ENCODE measurements around the gene JMJD7.

JMJD7 gene

DNA sequence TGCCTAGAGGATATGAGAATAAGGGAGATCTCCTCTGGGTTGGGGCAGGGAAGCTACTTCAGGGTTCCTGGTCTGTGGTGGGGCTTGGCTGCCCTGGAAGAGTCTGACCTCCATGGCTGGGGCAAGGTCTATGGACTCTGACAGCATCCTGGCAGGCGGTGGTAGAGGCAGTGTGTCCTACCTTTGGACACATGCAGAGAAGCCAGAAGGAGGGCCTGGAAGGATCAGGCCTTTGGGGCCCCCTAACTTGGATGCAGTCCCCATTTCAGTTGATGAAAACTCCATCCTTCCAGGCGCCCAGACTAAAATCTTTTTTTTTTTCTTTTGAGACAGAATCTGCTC, 55.6 kb downstream of the JMJD7 start:
- DNase-seq (ENCODE audit: low spot score), result no peak

DNA sequence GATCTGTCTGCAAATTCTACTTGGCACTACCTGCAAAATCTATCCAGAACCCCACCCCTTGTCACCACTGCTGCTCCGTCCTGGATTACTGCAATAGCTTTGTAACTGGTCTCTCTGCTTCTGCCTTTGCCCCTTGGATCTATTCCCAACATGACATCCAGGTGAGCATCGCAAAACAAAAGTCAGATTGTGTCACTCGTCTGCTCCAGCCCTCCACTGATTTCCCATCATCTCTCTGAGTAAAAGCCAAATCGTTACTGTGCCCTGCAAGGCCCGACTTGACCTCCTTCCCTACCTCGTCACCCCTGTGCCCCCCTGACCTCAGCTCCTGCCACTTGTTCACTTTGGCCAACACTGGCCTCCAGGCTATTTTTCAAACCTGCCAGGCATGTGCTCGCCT, 56.6 kb downstream of the JMJD7 start:
- DNase-seq (ENCODE audit: low spot score), result no peak

DNA sequence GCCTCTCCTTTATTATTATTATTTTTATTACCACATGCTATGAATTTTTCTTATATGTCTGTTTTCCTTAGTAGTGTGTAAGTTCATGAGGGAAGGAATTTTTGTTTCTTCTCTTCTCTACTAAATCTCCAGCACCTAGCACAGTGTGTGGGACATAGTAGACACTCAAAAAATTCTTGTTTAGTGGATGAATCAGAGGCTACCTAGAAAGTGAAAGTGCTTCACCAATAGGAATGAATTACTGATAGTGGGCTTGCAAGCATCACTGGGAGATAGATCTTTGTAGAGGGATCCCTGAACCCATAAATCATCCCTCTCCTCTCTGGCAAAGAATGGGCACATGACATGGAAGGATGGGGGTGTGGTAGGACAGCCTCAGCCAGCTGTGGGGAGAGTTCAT, 57.4 kb downstream of the JMJD7 start:
- no peak for DNase-seq (ENCODE audit: low spot score)

DNA sequence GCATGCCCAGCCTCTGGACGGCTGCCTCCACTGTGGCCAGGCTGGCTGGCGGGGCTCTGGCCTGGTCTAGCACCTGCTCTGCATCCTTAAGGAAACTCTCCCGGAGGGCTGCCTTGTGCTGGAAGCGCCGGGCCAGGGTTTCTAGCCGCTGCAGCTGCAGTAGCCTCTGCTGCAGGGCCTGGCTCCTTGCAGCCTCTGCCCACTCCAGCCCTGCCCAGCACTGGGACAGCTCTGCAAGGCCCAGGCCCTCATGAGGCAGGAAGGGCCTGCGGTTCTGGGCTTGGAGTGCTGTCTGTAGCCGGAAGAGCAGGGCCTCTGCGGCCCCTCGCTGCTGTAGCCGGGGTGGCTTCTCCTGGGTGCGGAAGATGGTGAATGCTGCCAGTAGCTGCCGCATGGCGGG, 57.9 kb downstream of the JMJD7 start:
- DNase-seq (ENCODE audit: low spot score), result no peak

DNA sequence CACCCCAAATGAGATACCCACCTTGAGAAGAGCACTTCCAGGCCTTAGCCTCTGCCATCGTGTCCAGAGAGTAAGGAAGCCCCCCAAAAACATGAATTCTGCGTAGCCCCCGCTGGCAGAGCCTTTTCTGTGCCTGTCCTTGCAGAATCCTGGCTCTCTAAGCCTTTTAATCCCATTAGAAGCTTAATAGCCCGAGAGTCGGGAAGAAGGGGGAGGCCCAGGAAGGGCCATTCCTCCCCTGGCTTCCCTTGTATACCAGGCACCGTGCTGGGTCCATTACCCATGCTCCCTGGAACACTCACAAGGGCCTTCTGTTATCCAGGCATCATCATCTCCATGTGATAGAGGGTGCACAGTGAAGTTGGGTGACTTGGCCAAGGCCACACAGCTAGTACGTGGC, 58.8 kb downstream of the JMJD7 start:
- DNase-seq (ENCODE audit: low spot score), result no peak

DNA sequence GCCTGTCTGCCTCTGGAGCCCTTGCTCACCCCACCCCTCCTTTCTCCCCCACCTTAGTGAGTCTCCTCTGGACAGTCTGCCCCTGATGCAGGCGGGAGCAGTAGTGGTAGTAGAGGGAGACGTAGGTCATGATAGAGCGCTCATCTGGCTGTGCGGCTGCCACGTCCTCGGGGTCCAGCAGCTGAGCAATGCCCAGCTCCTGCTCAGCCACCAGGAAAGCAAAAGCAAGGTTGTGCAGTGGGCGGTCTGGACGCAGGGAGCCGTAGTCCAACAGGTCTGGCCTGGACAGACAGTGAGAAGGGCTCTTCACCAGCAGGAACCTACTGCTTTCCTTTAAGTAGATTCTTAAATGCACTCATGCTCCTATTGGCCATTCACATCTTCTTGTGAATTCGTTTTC, 59.3 kb downstream of the JMJD7 start:
- no peak for DNase-seq (ENCODE audit: low spot score)
